HepG2 (cell line): ENCODE measurements around the gene MGMT. TPM values are rescaled to one million over a fixed set of nuclear protein-coding genes. Genes with fewer than 3 reads are reported as not detected.

Experiments
- ATAC-seq: fragments of 200-7000 bp; cut with Tn5 transposase; 3 replicates; pipeline ENCODE4 v1.9.1; 2020; ENCODE audit warnings: mild to moderate bottlenecking, moderate library complexity
- BruUV-seq: library from RNA; stranded (reverse); fragments of 400-500 nt; replicated peaks from 2 replicates; lab custom pipeline; 2021; lab: Mats Ljungman, UMichigan
- CTCF ChIA-PET: fragments of 300-600 bp; formaldehyde crosslinking; extraction: SDS; loops from one replicate; lab custom pipeline; 2021; ENCODE audit warnings: low total read pairs, inconsistent platforms, low intra/inter-chr PET ratio; lab: Yijun Ruan, JAX
- POLR2A ChIA-PET: fragments of 350-600 bp; sonication (Branson Sonifier 250); formaldehyde crosslinking; loops from one replicate; lab custom pipeline; 2020; ENCODE audit warnings: antibody characterized with exemption, inconsistent platforms; lab: Yijun Ruan, JAX
- DNase-seq: peaks from one replicate; pipeline ENCODE4 v3.0.0-alpha.2; 2015; ENCODE audit warnings: low spot score
- FAIRE-seq: peaks from 3 replicates; lab custom pipeline; 2011; peaks lifted over from hg19 to GRCh38; lab: Jason Lieb, UNC
- H2AFZ ChIP-seq: one replicate; pipeline ENCODE4 v1.6.1; 2011; ENCODE audit warnings: low read length, inconsistent platforms
- H3K27ac ChIP-seq: fragments of 300-600 bp; 3 replicates; pipeline ENCODE4 v1.8.0; 2011; ENCODE audit warnings: mixed run types, mild to moderate bottlenecking, mixed read lengths, low read length, inconsistent platforms; ENCODE audit not compliant: insufficient read depth; ENCODE audit errors: extremely low read length
- H3K27me3 ChIP-seq, 2 experiments: fragments of 200-600 bp in 1 of 2; 2 replicates in 1 of 2; 3 replicates in 1 of 2; pipeline versions ENCODE4 v1.6.0 to v1.8.0; 2011; ENCODE audit warnings: low read length in 2 of 2, mild to moderate bottlenecking in 2 of 2, moderate library complexity in 2 of 2, inconsistent platforms in 1 of 2; ENCODE audit not compliant: insufficient read depth in 2 of 2, control insufficient read depth in 1 of 2
- H3K36me3 ChIP-seq, 2 experiments: fragments of 200-600 bp in 1 of 2; replicated peaks in 1 of 2; 2 replicates in 1 of 2; 3 replicates in 1 of 2; pipeline versions ENCODE4 v1.5.1 to v1.8.0; 2011; ENCODE audit warnings: low read length in 2 of 2, inconsistent platforms in 1 of 2; ENCODE audit not compliant: insufficient read depth in 2 of 2, control insufficient read depth in 1 of 2
- H3K4me1 ChIP-seq: 2 replicates; pipeline ENCODE4 v1.5.1; 2012; ENCODE audit warnings: low read length, inconsistent platforms; ENCODE audit not compliant: insufficient read depth
- H3K4me2 ChIP-seq: 2 replicates; pipeline ENCODE4 v1.6.0; 2011; ENCODE audit warnings: low read depth, low read length, inconsistent platforms
- H3K4me3 ChIP-seq, 3 experiments: fragments of 200-600 bp in 1 of 3; sonication (generic), shearing (Covaris generic) in 1 of 3; replicated peaks in 1 of 3; 2 replicates each; pipeline ENCODE4 v1.5.1; 2011 to 2016; ENCODE audit warnings: low read length in 3 of 3, inconsistent platforms in 2 of 3, low read depth in 2 of 3, mild to moderate bottlenecking in 2 of 3, control low read depth in 1 of 3, mixed read lengths in 1 of 3; ENCODE audit not compliant: insufficient read depth in 1 of 3
- H3K79me2 ChIP-seq: one replicate; pipeline ENCODE4 v1.6.1; 2011; ENCODE audit warnings: low read length, inconsistent platforms; ENCODE audit not compliant: insufficient read depth
- H3K9ac ChIP-seq: 2 replicates; pipeline ENCODE4 v1.6.0; 2011; ENCODE audit warnings: mild to moderate bottlenecking, low read depth, low read length, inconsistent platforms; ENCODE audit not compliant: insufficient read depth
- H3K9me3 ChIP-seq: 2 replicates; pipeline ENCODE4 v1.5.1; 2012; ENCODE audit warnings: mild to moderate bottlenecking, low read length
- H4K20me1 ChIP-seq: 2 replicates; pipeline ENCODE4 v1.6.0; 2011; ENCODE audit warnings: inconsistent platforms, mild to moderate bottlenecking, low read length, moderate library complexity; ENCODE audit not compliant: insufficient read depth
- AGO2 ChIP-seq: fragments of 200-400 bp; formaldehyde crosslinking; optimal IDR thresholded peaks from 2 replicates; pipeline ENCODE3; 2017; ENCODE audit warnings: mild to moderate bottlenecking, low read depth, low read length, moderate library complexity
- ISX ChIP-seq: sonication (generic); formaldehyde crosslinking; conservative IDR thresholded peaks from 2 replicates; pipeline ENCODE4 v1.5.0; 2020; ENCODE audit warnings: missing genetic modification reagents
- KLF13 ChIP-seq: sonication (generic); formaldehyde crosslinking; IDR thresholded peaks from 2 replicates; pipeline ENCODE4 v1.4.0; 2020; ENCODE audit warnings: mild to moderate bottlenecking, missing genetic modification reagents
- SCMH1 ChIP-seq: sonication (generic); formaldehyde crosslinking; IDR thresholded peaks from 2 replicates; pipeline ENCODE4 v1.9.0; 2021; ENCODE audit warnings: missing genetic modification reagents, mild to moderate bottlenecking, borderline replicate concordance
- ZNF296 ChIP-seq: sonication (generic); formaldehyde crosslinking; conservative IDR thresholded peaks from 2 replicates; pipeline ENCODE4 v1.5.0; 2020; ENCODE audit warnings: mild to moderate bottlenecking, missing genetic modification reagents
- ZNF318 ChIP-seq: sonication (generic); formaldehyde crosslinking; IDR thresholded peaks from 2 replicates; pipeline ENCODE4 v1.4.0; 2020; ENCODE audit warnings: mild to moderate bottlenecking, missing genetic modification reagents
- ZNF75D ChIP-seq: sonication (generic); formaldehyde crosslinking; IDR thresholded peaks from 2 replicates; pipeline ENCODE4 v1.8.1; 2023; ENCODE audit warnings: missing genetic modification reagents, mild to moderate bottlenecking, borderline replicate concordance
- WGBS: methylation state at CpG from one replicate; pipeline ENCODE4 v1.1.6; 2017; ENCODE audit warnings: low lambda C conversion rate; 5-methylcytosine and 5-hydroxymethylcytosine counted together
- in situ Hi-C: cut with HindIII; loops from 2 replicates; pipeline ENCODE4 v1.10.0; 2017; ENCODE audit warnings: low pct_unique_long_range_greater_than_20kb; ENCODE audit not compliant: extremely low pct_ligation_motif_present
- intact Hi-C: fragments of 100-400 bp; cut with micrococcal nuclease; formaldehyde crosslinking; loops from one replicate; pipeline ENCODE4 v1.10.0; 2022; ENCODE audit not compliant: unreplicated experiment
- polyA plus RNA-seq, 8 experiments: library from polyadenylated mRNA; depleted of rRNA in 3 of 8; stranded (reverse) in 7 of 8; unstranded in 1 of 8; fragments of >200 nt; fragmentation: Illumina TruSeq in 4 of 8; extraction: Trizol in 4 of 8; gene quantifications; 2 replicates each; pipeline versions ENCODE4 v1.2.1 to v1.2.3, GENCODE V29; 2011 to 2016; ENCODE audit warnings: low read depth in 4 of 8, missing spikeins in 1 of 8, mixed read lengths in 1 of 8; ENCODE audit not compliant: insufficient read depth in 1 of 8
- total RNA-seq, 5 experiments: library from RNA; depleted of rRNA; stranded (reverse); fragments of >200 nt; fragmentation: Illumina TruSeq; extraction: Trizol; gene quantifications; 2 replicates each; pipeline ENCODE4 v1.2.3, GENCODE V29; 2016; ENCODE audit warnings: low read depth in 1 of 5
- TF ChIP-seq, protein P1 (sequence below): sonication (generic); formaldehyde crosslinking; IDR thresholded peaks from 2 replicates; pipeline ENCODE4 v1.8.1; 2023; ENCODE audit warnings: mild to moderate bottlenecking, missing genetic modification reagents, borderline replicate concordance
- TF ChIP-seq, protein P2 (sequence below): sonication (generic); formaldehyde crosslinking; IDR thresholded peaks from 2 replicates; pipeline ENCODE4 v1.4.0; 2020; ENCODE audit warnings: missing genetic modification reagents

The MGMT gene
- total and polyA plus RNA-seq, 2 of the 13 experiments (the other 11 are each of a cell fraction or from before 2014, with no cell fraction given): 12.0 to 19.5 TPM

- TF ChIP-seq, protein P1, sequence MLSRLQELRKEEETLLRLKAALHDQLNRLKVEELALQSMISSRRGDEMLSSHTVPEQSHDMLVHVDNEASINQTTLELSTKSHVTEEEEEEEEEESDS: no peak
- TF ChIP-seq AGO2: no peak
- TF ChIP-seq ZNF75D (CRISPR knock-in tag): no peak
Measured at GRCh38 chr10:129604333-129605032, 137.4 kb downstream of the MGMT start (continued).

DNA sequence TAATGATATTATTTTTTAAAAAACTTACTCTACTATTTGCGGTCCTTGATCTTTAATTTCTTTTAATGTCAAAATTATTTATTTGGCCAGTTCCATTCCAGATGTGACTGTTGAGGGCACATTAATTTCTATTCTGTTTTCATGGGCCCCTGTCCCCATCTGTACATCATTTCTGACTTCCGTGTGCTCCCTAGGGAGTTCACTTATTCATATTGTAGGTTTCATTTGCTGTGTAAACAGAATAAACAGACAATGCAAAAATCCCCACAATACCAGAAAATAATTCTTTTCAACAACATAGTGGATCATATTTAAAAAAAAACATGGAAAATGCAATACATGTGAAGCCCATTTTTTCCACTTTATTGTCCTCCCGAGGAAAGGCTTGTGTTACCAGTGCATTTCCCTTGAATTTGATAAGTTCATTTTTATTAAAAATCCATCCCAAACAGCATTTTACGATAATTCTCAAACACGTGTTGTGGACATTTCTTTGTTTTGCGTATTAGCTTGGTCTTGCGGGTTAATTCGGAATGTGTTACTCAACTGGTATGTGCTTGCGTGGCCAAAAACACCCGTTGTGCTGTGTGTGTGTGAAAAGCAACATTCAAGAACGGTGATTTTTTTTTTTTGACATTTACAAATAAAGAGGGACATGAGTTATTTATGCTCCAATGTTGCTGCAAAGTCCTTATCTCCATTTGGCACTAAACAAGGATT lies 138.4 kb downstream of the MGMT start:
- Histone ChIP-seq H3K27ac (no peak overlapping the region), H3K36me3 (no peaks in the 10 kb centered on the region), H4K20me1 (no peaks in the 10 kb centered on the region), H2AFZ (no peak overlapping the region), H3K9ac (no peak overlapping the region), H3K4me1 (no peaks in the 10 kb centered on the region), H3K79me2 (no peaks in the 10 kb centered on the region), H3K9me3 (peaks cover 21% of the 10 kb centered on the region; the same call in 1 of the 2 replicates), H3K4me3 (no peak overlapping the region), H3K27me3 (no peaks in the 10 kb centered on the region; a peak in 1 of 5 replicates), H3K4me2 (no peak overlapping the region)
- FAIRE-seq (no peak), DNase-seq (no peak), ATAC-seq (no peak)
- WGBS: 81% methylated on average over 11 of the region's 11 CpGs
- intact Hi-C loops: no loop called here
- in situ Hi-C loops: no loop called here
- no TSS peak for BruUV-seq
- CTCF ChIA-PET: no interaction called here
- POLR2A ChIA-PET: no interaction called here
- TF ChIP-seq ZNF296 (CRISPR knock-in tag) (no peak), ZNF318 (CRISPR knock-in tag) (no peak), ISX (CRISPR knock-in tag) (no peak), KLF13 (no peak), SCMH1 (CRISPR knock-in tag) (no peak)
- TF ChIP-seq, protein P2, sequence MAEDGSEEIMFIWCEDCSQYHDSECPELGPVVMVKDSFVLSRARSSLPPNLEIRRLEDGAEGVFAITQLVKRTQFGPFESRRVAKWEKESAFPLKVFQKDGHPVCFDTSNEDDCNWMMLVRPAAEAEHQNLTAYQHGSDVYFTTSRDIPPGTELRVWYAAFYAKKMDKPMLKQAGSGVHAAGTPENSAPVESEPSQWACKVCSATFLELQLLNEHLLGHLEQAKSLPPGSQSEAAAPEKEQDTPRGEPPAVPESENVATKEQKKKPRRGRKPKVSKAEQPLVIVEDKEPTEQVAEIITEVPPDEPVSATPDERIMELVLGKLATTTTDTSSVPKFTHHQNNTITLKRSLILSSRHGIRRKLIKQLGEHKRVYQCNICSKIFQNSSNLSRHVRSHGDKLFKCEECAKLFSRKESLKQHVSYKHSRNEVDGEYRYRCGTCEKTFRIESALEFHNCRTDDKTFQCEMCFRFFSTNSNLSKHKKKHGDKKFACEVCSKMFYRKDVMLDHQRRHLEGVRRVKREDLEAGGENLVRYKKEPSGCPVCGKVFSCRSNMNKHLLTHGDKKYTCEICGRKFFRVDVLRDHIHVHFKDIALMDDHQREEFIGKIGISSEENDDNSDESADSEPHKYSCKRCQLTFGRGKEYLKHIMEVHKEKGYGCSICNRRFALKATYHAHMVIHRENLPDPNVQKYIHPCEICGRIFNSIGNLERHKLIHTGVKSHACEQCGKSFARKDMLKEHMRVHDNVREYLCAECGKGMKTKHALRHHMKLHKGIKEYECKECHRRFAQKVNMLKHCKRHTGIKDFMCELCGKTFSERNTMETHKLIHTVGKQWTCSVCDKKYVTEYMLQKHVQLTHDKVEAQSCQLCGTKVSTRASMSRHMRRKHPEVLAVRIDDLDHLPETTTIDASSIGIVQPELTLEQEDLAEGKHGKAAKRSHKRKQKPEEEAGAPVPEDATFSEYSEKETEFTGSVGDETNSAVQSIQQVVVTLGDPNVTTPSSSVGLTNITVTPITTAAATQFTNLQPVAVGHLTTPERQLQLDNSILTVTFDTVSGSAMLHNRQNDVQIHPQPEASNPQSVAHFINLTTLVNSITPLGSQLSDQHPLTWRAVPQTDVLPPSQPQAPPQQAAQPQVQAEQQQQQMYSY (CRISPR knock-in tag): no peak
